WTC11 (cell line): ENCODE results near the gene RGSL1. TPM values are rescaled to one million over a fixed set of nuclear protein-coding genes. Genes with fewer than 3 reads are reported as not detected.

Experiments
- ATAC-seq: fragments of 200-7000 bp; cut with Tn5 transposase; 2 replicates; pipeline ENCODE4 v1.10.0; 2021; ENCODE audit warnings: mild to moderate bottlenecking, moderate library complexity
- CTCF ChIA-PET: fragments of 300-600 bp; sonication (Branson Sonifier 250); formaldehyde crosslinking; loops from one replicate; lab custom pipeline; 2021; ENCODE audit warnings: antibody characterized with exemption; lab: Charles Lee
- POLR2A ChIA-PET: fragments of 350-600 bp; sonication (Branson Sonifier 250); formaldehyde crosslinking; loops from one replicate; lab custom pipeline; 2021; ENCODE audit warnings: antibody characterized with exemption; lab: Charles Lee
- DNase-seq: peaks from one replicate; pipeline ENCODE4 v3.0.0; 2021; ENCODE audit warnings: low spot score
- H3K27ac Mint-ChIP-seq: 2 replicates; pipeline ENCODE4 v1.8.0; 2021; ENCODE audit warnings: mixed read lengths
- H3K27me3 Mint-ChIP-seq: 2 replicates; pipeline ENCODE4 v1.8.0; 2021; ENCODE audit warnings: low read depth, mild to moderate bottlenecking, moderate library complexity, mixed read lengths
- H3K36me3 Mint-ChIP-seq: 2 replicates; pipeline ENCODE4 v1.8.0; 2021; ENCODE audit warnings: mixed read lengths
- H3K4me1 Mint-ChIP-seq: 2 replicates; pipeline ENCODE4 v1.8.0; 2022; ENCODE audit warnings: mixed read lengths
- H3K4me3 Mint-ChIP-seq: 2 replicates; pipeline ENCODE4 v1.8.0; 2021; ENCODE audit warnings: mild to moderate bottlenecking, moderate library complexity, mixed read lengths
- H3K9me3 Mint-ChIP-seq: 2 replicates; pipeline ENCODE4 v1.8.0; 2021; ENCODE audit warnings: mixed read lengths
- ATF3 ChIP-seq: sonication (generic); formaldehyde crosslinking; conservative IDR thresholded peaks from 2 replicates; pipeline ENCODE4 v1.8.1; 2022; ENCODE audit warnings: mild to moderate bottlenecking, missing genetic modification reagents
- CTCF ChIP-seq: fragments of 200-600 bp; IDR thresholded peaks from 2 replicates; pipeline ENCODE4 v1.8.0; 2022; ENCODE audit warnings: antibody characterized with exemption
- FOXP1 ChIP-seq: sonication (generic); formaldehyde crosslinking; IDR thresholded peaks from 2 replicates; pipeline ENCODE4 v1.8.0; 2022; ENCODE audit warnings: missing genetic modification reagents, mild to moderate bottlenecking, moderate library complexity, borderline replicate concordance
- FOXP4 ChIP-seq: sonication (generic); formaldehyde crosslinking; IDR thresholded peaks from 2 replicates; pipeline ENCODE4 v1.8.0; 2022; ENCODE audit warnings: mild to moderate bottlenecking, missing genetic modification reagents
- HMGA2 ChIP-seq: fragments of 250-450 bp; sonication (Bioruptor Pico); IDR thresholded peaks from 2 replicates; pipeline ENCODE4 v1.4.0; 2021; ENCODE audit warnings: mild to moderate bottlenecking, moderate library complexity
- HMGXB4 ChIP-seq: sonication (generic); formaldehyde crosslinking; IDR thresholded peaks from 2 replicates; pipeline ENCODE4 v1.8.1; 2023; ENCODE audit warnings: mild to moderate bottlenecking, moderate library complexity, missing genetic modification reagents
- IRF2 ChIP-seq: sonication (generic); formaldehyde crosslinking; IDR thresholded peaks from 2 replicates; pipeline ENCODE4 v1.8.0; 2022; ENCODE audit warnings: low read depth, missing genetic modification reagents, borderline replicate concordance
- KAT7 ChIP-seq: sonication (generic); formaldehyde crosslinking; IDR thresholded peaks from 2 replicates; pipeline ENCODE4 v1.8.1; 2023; ENCODE audit warnings: missing genetic modification reagents, mild to moderate bottlenecking, borderline replicate concordance
- OVOL2 ChIP-seq: fragments of 250-450 bp; sonication (Bioruptor Pico); IDR thresholded peaks from 2 replicates; pipeline ENCODE4 v1.9.0; 2021; ENCODE audit warnings: mild to moderate bottlenecking, borderline replicate concordance
- PRDM15 ChIP-seq: sonication (generic); formaldehyde crosslinking; IDR thresholded peaks from 2 replicates; pipeline ENCODE4 v1.8.0; 2022; ENCODE audit warnings: missing genetic modification reagents
- RORB ChIP-seq: fragments of 250-450 bp; sonication (Bioruptor Pico); IDR thresholded peaks from 2 replicates; pipeline ENCODE4 v1.9.0; 2021; ENCODE audit warnings: mild to moderate bottlenecking
- SOX15 ChIP-seq: fragments of 250-450 bp; sonication (Bioruptor Pico); IDR thresholded peaks from 2 replicates; pipeline ENCODE4 v1.9.0; 2021; ENCODE audit warnings: mild to moderate bottlenecking
- USF1 ChIP-seq: sonication (generic); formaldehyde crosslinking; IDR thresholded peaks from 2 replicates; pipeline ENCODE4 v1.8.0; 2022; ENCODE audit warnings: mild to moderate bottlenecking, missing genetic modification reagents
- ZNF121 ChIP-seq: sonication (generic); formaldehyde crosslinking; IDR thresholded peaks from 2 replicates; pipeline ENCODE4 v1.8.0; 2023; ENCODE audit warnings: missing genetic modification reagents
- ZNF263 ChIP-seq: sonication (generic); formaldehyde crosslinking; IDR thresholded peaks from 2 replicates; pipeline ENCODE4 v1.8.1; 2022; ENCODE audit warnings: low read depth, mild to moderate bottlenecking, moderate library complexity, missing genetic modification reagents
- ZNF416 ChIP-seq: fragments of 250-450 bp; sonication (Bioruptor Pico); IDR thresholded peaks from 2 replicates; pipeline ENCODE4 v1.9.0; 2021; ENCODE audit warnings: mild to moderate bottlenecking, inconsistent platforms
- ZSCAN18 ChIP-seq: fragments of 250-450 bp; sonication (Bioruptor Pico); IDR thresholded peaks from 2 replicates; pipeline ENCODE4 v2.1.2; 2022; ENCODE audit warnings: mild to moderate bottlenecking, moderate library complexity
- total RNA-seq: library from RNA; stranded (reverse); gene quantifications from 3 replicates; pipeline ENCODE4 v1.2.3, GENCODE V29; 2021

The RGSL1 gene
- total RNA-seq, 1 experiment from 2014 or later = not detected

- TF ChIP-seq ZSCAN18 (CRISPR knock-in tag) (no peak), ATF3 (CRISPR knock-in tag) (no peak), KAT7 (CRISPR knock-in tag) (no peak), SOX15 (no peak), ZNF416 (CRISPR knock-in tag) (no peak), HMGA2 (CRISPR knock-in tag) (no peak), FOXP1 (CRISPR knock-in tag) (no peak), RORB (no peak), HMGXB4 (CRISPR knock-in tag) (no peak), ZNF263 (CRISPR knock-in tag) (no peak)
Measured at GRCh38 chr1:182587666-182588499, 137.9 kb downstream of the RGSL1 start (continued).

- ATAC-seq (peak; percentile 99), DNase-seq (peak; percentile 70)
- ChIA-PET CTCF (interaction anchor here (0.7 to 2.7 kb wide), 12 partner anchors 11 to 508 kb away, joined by 3 to 14 read pairs (median 6); no protein-coding TSS in a partner anchor), POLR2A (no interaction called here)
- peak within 1 kb of the TSS; percentile 75 for H3K27ac Mint-ChIP-seq
- peaks cover 3% of the 10 kb centered on the region; the same call in 1 of the 2 replicates for H3K27me3 Mint-ChIP-seq
- peaks cover 11% of the 10 kb centered on the region for H3K9me3 Mint-ChIP-seq
- no peaks in the 10 kb centered on the region for H3K36me3 Mint-ChIP-seq
- H3K4me3 Mint-ChIP-seq = peak within 1 kb of the TSS; percentile 67
- H3K4me1 Mint-ChIP-seq = peaks cover 19% of the 10 kb centered on the region
- TF ChIP-seq USF1 (CRISPR knock-in tag) = no peak
- TF ChIP-seq FOXP4 (CRISPR knock-in tag) = no peak
- TF ChIP-seq PRDM15 (CRISPR knock-in tag) = peak; percentile 15; the same call in 1 of the 2 replicates
- TF ChIP-seq CTCF = no peak
- TF ChIP-seq OVOL2 (CRISPR knock-in tag) = no peak
- no peak for TF ChIP-seq ZNF121
- no peak for TF ChIP-seq IRF2 (CRISPR knock-in tag)
Measured at GRCh38 chr1:182588500-182589396, 138.8 kb downstream of the RGSL1 start, which contains the start of gene RNASEL. Gene RNASEL (minus strand): TSS chr1:182589256. CDS start chr1:182586806, 2,450 bp downstream.
